HepG2 (cell line): ENCODE data around the gene NDFIP2. TPM values are rescaled to one million over a fixed set of nuclear protein-coding genes. Genes with fewer than 3 reads are reported as not detected.

Experiments used
- AHR ChIP-seq: IDR thresholded peaks from 2 replicates; pipeline ENCODE4 v1.6.1; 2018; ENCODE audit warnings: missing genetic modification reagents, missing compliant biosample characterization
- CBX5 ChIP-seq: sonication (generic); formaldehyde crosslinking; IDR thresholded peaks from 2 replicates; pipeline ENCODE4 v1.4.0; 2020; ENCODE audit warnings: missing genetic modification reagents, borderline replicate concordance
- IKZF4 ChIP-seq: sonication (generic); formaldehyde crosslinking; IDR thresholded peaks from 2 replicates; pipeline ENCODE4 v1.5.1; 2020; ENCODE audit warnings: borderline replicate concordance, mild to moderate bottlenecking, low read depth, missing genetic modification reagents; ENCODE audit errors: not compliant biosample characterization
- NFE2L1 ChIP-seq: sonication (generic); formaldehyde crosslinking; IDR thresholded peaks from 2 replicates; pipeline ENCODE4 v1.4.0; 2020; ENCODE audit warnings: missing genetic modification reagents, mild to moderate bottlenecking, borderline replicate concordance
- PAF1 ChIP-seq: IDR thresholded peaks from 2 replicates; pipeline ENCODE4 v1.6.1; 2016; ENCODE audit warnings: missing genetic modification reagents, missing compliant biosample characterization
- PHF20 ChIP-seq: sonication (generic); formaldehyde crosslinking; IDR thresholded peaks from 2 replicates; pipeline ENCODE4 v1.5.0; 2020; ENCODE audit warnings: mild to moderate bottlenecking, missing genetic modification reagents
- RXRB ChIP-seq: IDR thresholded peaks from 2 replicates; pipeline ENCODE4 v1.6.1; 2016; ENCODE audit warnings: borderline replicate concordance, missing genetic modification reagents, missing compliant biosample characterization
- SOX13 ChIP-seq, 3 experiments: fragments of 450-650 bp in 1 of 3; sonication (generic) in 1 of 3; formaldehyde crosslinking in 1 of 3; IDR thresholded peaks in 2 of 3; conservative IDR thresholded peaks in 1 of 3; 2 replicates each; pipeline versions ENCODE4 v1.5.0 to v1.6.1; 2016 to 2020; ENCODE audit warnings: antibody characterized with exemption in 1 of 3, mild to moderate bottlenecking in 1 of 3, missing compliant biosample characterization in 1 of 3, missing genetic modification reagents in 1 of 3, moderate library complexity in 1 of 3
- SRY ChIP-seq: sonication (generic); formaldehyde crosslinking; IDR thresholded peaks from 2 replicates; pipeline ENCODE4 v1.8.0; 2022; ENCODE audit warnings: mild to moderate bottlenecking, missing genetic modification reagents
- THAP11 ChIP-seq: IDR thresholded peaks from 2 replicates; pipeline ENCODE4 v1.6.1; 2016; ENCODE audit warnings: missing biosample characterization, missing genetic modification reagents
- ZNF484 ChIP-seq: sonication (generic); formaldehyde crosslinking; IDR thresholded peaks from 2 replicates; pipeline ENCODE4 v1.5.1; 2020; ENCODE audit warnings: mild to moderate bottlenecking, low read depth, missing genetic modification reagents, borderline replicate concordance
- ZNF768 ChIP-seq: sonication (generic); formaldehyde crosslinking; IDR thresholded peaks from 2 replicates; pipeline ENCODE4 v1.4.0; 2020; ENCODE audit warnings: missing genetic modification reagents
- ZNF790 ChIP-seq: sonication (generic); formaldehyde crosslinking; IDR thresholded peaks from 2 replicates; pipeline ENCODE4 v1.8.0; 2022; ENCODE audit warnings: missing genetic modification reagents, mild to moderate bottlenecking, borderline replicate concordance
- polyA plus RNA-seq, 8 experiments: library from polyadenylated mRNA; depleted of rRNA in 3 of 8; stranded (reverse) in 7 of 8; unstranded in 1 of 8; fragments of >200 nt; fragmentation: Illumina TruSeq in 4 of 8; extraction: Trizol in 4 of 8; gene quantifications; 2 replicates each; pipeline versions ENCODE4 v1.2.1 to v1.2.3, GENCODE V29; 2011 to 2016; ENCODE audit warnings: low read depth in 4 of 8, missing spikeins in 1 of 8, mixed read lengths in 1 of 8; ENCODE audit not compliant: insufficient read depth in 1 of 8
- total RNA-seq, 5 experiments: library from RNA; depleted of rRNA; stranded (reverse); fragments of >200 nt; fragmentation: Illumina TruSeq; extraction: Trizol; gene quantifications; 2 replicates each; pipeline ENCODE4 v1.2.3, GENCODE V29; 2016; ENCODE audit warnings: low read depth in 1 of 5
- TF ChIP-seq, protein P1 (sequence below): sonication (generic); formaldehyde crosslinking; conservative IDR thresholded peaks from 2 replicates; pipeline ENCODE4 v1.8.1; 2023; ENCODE audit warnings: missing genetic modification reagents
- TF ChIP-seq, protein P2 (sequence below): sonication (generic); formaldehyde crosslinking; IDR thresholded peaks from 2 replicates; pipeline ENCODE4 v1.4.0; 2020; ENCODE audit warnings: missing genetic modification reagents
- TF ChIP-seq, protein P3 (sequence below): sonication (generic); formaldehyde crosslinking; IDR thresholded peaks from 2 replicates; pipeline ENCODE4 v1.4.0; 2020; ENCODE audit warnings: low read depth, mild to moderate bottlenecking, missing genetic modification reagents
- TF ChIP-seq, protein P4 (sequence below): sonication (generic); formaldehyde crosslinking; IDR thresholded peaks from 2 replicates; pipeline ENCODE4 v1.4.0; 2020; ENCODE audit warnings: low read depth, mild to moderate bottlenecking, missing genetic modification reagents
- TF ChIP-seq, protein P5 (sequence below): IDR thresholded peaks from 2 replicates; pipeline ENCODE4 v1.6.1; 2016; ENCODE audit warnings: missing compliant biosample characterization, missing genetic modification reagents, borderline replicate concordance
- TF ChIP-seq, protein P6 (sequence below): sonication (generic); formaldehyde crosslinking; IDR thresholded peaks from 2 replicates; pipeline ENCODE4 v1.4.0; 2020; ENCODE audit warnings: mild to moderate bottlenecking, low read depth, missing genetic modification reagents

The NDFIP2 gene
- total and polyA plus RNA-seq, 2 of the 13 experiments (the other 11 are each of a cell fraction or from before 2014, with no cell fraction given) = 23.2 to 32.0 TPM

DNA sequence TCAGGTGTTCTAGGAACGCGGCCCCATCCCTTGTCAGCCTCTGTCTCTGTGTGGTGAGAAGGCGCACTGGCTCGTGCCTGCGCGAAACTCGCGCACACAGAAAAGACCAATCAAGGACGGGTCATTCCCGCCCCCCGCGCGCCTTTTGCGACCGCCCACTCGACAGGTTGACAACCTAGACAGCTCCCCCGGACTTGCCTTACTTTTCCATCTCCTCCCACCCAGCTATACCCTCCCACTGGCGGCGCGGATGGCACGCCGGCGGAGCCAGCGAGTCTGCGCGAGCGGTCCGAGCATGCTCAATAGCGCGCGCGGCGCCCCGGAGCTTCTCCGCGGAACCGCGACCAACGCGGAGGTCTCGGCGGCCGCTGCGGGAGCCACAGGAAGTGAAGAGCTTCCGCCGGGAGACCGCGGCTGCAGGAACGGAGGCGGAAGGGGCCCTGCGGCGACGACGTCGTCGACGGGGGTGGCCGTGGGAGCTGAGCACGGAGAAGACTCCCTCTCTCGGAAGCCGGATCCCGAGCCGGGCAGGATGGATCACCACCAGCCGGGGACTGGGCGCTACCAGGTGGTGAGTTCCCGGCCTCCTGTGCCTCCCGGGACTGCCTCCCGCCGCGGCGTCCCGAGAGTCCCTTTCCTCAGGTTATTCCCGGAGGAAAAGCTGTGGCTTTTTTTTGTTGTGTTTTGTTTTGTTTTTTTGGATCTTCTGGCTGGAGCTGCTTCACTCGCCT, at the start of gene NDFIP2 (continued):
- TF ChIP-seq, protein P1, sequence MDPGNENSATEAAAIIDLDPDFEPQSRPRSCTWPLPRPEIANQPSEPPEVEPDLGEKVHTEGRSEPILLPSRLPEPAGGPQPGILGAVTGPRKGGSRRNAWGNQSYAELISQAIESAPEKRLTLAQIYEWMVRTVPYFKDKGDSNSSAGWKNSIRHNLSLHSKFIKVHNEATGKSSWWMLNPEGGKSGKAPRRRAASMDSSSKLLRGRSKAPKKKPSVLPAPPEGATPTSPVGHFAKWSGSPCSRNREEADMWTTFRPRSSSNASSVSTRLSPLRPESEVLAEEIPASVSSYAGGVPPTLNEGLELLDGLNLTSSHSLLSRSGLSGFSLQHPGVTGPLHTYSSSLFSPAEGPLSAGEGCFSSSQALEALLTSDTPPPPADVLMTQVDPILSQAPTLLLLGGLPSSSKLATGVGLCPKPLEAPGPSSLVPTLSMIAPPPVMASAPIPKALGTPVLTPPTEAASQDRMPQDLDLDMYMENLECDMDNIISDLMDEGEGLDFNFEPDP = no peak
- no peak for TF ChIP-seq ZNF484 (CRISPR knock-in tag)
- TF ChIP-seq NFE2L1 (CRISPR knock-in tag) = no peak; the same call in 1 of the 2 replicates
- peak; percentile 80 for TF ChIP-seq PHF20 (CRISPR knock-in tag)
- TF ChIP-seq, protein P2, sequence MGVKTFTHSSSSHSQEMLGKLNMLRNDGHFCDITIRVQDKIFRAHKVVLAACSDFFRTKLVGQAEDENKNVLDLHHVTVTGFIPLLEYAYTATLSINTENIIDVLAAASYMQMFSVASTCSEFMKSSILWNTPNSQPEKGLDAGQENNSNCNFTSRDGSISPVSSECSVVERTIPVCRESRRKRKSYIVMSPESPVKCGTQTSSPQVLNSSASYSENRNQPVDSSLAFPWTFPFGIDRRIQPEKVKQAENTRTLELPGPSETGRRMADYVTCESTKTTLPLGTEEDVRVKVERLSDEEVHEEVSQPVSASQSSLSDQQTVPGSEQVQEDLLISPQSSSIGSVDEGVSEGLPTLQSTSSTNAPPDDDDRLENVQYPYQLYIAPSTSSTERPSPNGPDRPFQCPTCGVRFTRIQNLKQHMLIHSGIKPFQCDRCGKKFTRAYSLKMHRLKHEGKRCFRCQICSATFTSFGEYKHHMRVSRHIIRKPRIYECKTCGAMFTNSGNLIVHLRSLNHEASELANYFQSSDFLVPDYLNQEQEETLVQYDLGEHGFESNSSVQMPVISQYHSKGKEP = no peak
- 0 out of 2 replicates have a peak, but pooled peaks have one; percentile 10 for TF ChIP-seq RXRB (CRISPR knock-in tag)
- TF ChIP-seq THAP11 (CRISPR knock-in tag) = peak; percentile 79
- TF ChIP-seq AHR (CRISPR knock-in tag) = no peak
- TF ChIP-seq, protein P3, sequence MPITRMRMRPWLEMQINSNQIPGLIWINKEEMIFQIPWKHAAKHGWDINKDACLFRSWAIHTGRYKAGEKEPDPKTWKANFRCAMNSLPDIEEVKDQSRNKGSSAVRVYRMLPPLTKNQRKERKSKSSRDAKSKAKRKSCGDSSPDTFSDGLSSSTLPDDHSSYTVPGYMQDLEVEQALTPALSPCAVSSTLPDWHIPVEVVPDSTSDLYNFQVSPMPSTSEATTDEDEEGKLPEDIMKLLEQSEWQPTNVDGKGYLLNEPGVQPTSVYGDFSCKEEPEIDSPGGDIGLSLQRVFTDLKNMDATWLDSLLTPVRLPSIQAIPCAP (CRISPR knock-in tag) = no peak
- no peak for TF ChIP-seq SRY
- no peak for TF ChIP-seq IKZF4
- TF ChIP-seq, protein P4, sequence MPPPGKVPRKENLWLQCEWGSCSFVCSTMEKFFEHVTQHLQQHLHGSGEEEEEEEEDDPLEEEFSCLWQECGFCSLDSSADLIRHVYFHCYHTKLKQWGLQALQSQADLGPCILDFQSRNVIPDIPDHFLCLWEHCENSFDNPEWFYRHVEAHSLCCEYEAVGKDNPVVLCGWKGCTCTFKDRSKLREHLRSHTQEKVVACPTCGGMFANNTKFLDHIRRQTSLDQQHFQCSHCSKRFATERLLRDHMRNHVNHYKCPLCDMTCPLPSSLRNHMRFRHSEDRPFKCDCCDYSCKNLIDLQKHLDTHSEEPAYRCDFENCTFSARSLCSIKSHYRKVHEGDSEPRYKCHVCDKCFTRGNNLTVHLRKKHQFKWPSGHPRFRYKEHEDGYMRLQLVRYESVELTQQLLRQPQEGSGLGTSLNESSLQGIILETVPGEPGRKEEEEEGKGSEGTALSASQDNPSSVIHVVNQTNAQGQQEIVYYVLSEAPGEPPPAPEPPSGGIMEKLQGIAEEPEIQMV (CRISPR knock-in tag) = no peak
- TF ChIP-seq CBX5 (CRISPR knock-in tag) = no peak
- TF ChIP-seq, protein P5, sequence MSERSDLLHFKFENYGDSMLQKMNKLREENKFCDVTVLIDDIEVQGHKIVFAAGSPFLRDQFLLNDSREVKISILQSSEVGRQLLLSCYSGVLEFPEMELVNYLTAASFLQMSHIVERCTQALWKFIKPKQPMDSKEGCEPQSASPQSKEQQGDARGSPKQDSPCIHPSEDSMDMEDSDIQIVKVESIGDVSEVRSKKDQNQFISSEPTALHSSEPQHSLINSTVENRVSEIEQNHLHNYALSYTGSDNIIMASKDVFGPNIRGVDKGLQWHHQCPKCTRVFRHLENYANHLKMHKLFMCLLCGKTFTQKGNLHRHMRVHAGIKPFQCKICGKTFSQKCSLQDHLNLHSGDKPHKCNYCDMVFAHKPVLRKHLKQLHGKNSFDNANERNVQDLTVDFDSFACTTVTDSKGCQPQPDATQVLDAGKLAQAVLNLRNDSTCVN (CRISPR knock-in tag) = no peak
- no peak for TF ChIP-seq PAF1 (CRISPR knock-in tag)
- peak; percentile 70; the same call in 1 of the 2 replicates for TF ChIP-seq ZNF768 (CRISPR knock-in tag)
- peak; percentile 57; the same call in 1 of the 2 replicates for TF ChIP-seq ZNF790 (CRISPR knock-in tag)
- TF ChIP-seq, protein P6, sequence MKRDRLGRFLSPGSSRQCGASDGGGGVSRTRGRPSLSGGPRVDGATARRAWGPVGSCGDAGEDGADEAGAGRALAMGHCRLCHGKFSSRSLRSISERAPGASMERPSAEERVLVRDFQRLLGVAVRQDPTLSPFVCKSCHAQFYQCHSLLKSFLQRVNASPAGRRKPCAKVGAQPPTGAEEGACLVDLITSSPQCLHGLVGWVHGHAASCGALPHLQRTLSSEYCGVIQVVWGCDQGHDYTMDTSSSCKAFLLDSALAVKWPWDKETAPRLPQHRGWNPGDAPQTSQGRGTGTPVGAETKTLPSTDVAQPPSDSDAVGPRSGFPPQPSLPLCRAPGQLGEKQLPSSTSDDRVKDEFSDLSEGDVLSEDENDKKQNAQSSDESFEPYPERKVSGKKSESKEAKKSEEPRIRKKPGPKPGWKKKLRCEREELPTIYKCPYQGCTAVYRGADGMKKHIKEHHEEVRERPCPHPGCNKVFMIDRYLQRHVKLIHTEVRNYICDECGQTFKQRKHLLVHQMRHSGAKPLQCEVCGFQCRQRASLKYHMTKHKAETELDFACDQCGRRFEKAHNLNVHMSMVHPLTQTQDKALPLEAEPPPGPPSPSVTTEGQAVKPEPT (CRISPR knock-in tag) = no peak
- TF ChIP-seq SOX13 (IDR thresholded peaks at IDR 0.05) = no peak
- peak in 1 of 2 experiments; percentile 29; a peak in 1 of 4 replicates for TF ChIP-seq SOX13 (CRISPR knock-in tag; conservative IDR thresholded peaks at IDR 0.05 in 1 of 2, IDR thresholded peaks at IDR 0.05 in 1 of 2)
